IPS DF 4.7 (cell line): ENCODE measurements around the gene ITM2B.

Experiments used
- DNase-seq: peaks from one replicate; pipeline ENCODE4 v3.0.0-alpha.2; 2013; ENCODE audit warnings: low spot score; ENCODE audit errors: extremely low read depth

The ITM2B gene

GRCh38 chr13:48258430-48258829 lies 25.4 kb downstream of the ITM2B start:
- DNase-seq: no peak

DNA sequence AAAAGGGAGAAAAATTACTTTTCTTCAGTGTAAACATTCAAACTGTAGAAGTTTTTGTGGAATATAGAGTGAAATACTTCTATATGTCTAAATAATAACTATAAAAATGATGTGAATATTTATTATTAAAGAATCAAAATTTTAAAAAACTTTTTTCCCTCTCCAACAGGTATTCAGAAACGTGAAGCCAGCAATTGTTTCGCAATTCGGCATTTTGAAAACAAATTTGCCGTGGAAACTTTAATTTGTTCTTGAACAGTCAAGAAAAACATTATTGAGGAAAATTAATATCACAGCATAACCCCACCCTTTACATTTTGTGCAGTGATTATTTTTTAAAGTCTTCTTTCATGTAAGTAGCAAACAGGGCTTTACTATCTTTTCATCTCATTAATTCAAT lies 28.0 kb downstream of the ITM2B start:
- DNase-seq: no peak

DNA sequence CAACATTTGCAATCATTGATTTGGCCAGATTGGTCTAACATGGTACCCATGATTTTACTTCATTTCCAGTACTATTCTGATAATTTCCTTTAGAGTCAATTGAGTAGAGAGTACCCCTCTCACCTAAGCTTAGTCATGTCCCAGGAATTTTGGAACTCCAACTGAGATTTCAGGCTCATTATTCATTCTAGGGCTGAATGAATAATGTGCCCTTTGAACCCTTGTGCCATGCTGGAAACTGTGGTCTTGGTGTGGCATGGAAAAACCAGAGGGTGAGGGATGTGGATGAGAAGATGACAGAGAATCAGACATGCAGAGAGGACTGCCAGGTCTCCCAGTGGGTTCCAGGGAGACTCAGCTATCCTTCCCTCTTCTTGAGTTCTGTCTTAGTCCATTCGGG lies 30.2 kb downstream of the ITM2B start:
- DNase-seq: no peak

- DNase-seq: no peak
These were observed 31.1 kb downstream of the ITM2B start for GRCh38 chr13:48264058-48264457.

DNA sequence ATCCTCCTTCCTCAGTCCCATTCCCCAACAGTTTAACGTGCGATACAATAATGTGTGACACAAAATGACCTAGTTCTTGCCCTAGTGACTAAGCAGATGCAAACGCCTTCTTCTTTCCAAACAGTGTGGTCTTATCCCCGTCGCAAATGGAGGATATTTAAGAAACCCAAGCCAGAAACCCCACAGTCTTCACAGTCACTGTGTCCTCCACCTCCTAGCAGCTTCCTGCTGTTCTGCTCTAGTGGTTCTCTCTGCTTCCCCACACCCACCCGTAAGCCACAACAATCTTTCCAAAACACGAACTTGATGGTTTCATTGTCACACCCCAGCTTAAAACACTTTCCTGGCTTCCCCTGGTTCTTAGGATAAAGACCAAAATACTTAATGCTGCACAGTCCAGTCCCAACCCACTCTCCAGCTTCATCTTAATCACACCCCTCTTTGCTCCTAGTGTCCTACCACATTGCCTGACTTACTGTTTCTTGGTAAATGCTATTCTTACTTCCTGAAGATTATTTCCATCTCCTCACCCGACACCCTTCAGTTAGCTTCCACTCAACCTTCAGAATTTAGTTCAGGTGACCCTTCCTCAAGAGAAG lies 32.3 kb downstream of the ITM2B start:
- DNase-seq: no peak

GRCh38 chr13:48266150-48266549 lies 33.1 kb downstream of the ITM2B start:
- no peak for DNase-seq

- no peak for DNase-seq
These were observed 34.0 kb downstream of the ITM2B start for GRCh38 chr13:48266701-48267639.

GRCh38 chr13:48268019-48268418 lies 35.0 kb downstream of the ITM2B start:
- no peak for DNase-seq

- DNase-seq: no peak
These were observed 40.3 kb downstream of the ITM2B start for GRCh38 chr13:48273346-48273745.

DNA sequence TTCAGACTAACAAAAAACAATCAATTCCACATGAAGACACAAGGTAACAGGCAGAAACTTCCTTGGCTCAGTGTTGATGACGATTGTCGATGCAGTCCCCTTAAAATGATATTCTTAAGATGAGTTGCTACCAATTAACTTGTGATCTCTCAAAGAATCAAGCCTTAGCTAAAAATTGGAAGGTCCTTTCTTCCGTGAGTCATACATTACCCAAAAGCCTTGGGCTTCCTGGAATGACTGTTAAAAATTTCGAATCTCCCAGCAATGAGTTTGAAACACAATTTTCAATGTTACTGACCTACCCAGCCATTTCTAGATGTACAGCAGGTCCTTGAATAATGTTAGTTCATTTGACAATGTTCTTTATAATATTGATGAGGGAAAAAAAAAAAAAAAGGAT lies 42.5 kb downstream of the ITM2B start:
- no peak for DNase-seq

- DNase-seq: no peak
These were observed 45.8 kb downstream of the ITM2B start for GRCh38 chr13:48278806-48279205.

DNA sequence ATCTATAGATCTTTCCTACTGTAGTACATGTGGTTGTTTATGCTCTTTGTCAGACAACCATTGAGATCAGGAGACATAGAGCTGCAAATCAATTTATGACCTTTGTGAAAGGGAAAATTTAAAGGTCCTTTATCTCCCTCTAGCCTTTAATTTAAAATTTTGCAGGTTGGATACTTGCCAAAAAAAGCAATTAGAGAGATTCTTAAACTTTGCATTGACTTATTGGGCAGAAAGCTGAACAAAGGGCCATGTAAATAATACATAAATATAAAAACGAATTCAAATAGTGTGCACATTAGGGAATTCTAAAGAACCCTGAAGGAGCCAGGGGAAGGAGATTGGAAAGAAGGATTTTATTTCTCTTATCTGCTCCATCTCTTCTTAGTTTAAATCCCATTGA lies 48.5 kb downstream of the ITM2B start:
- no peak for DNase-seq

DNA sequence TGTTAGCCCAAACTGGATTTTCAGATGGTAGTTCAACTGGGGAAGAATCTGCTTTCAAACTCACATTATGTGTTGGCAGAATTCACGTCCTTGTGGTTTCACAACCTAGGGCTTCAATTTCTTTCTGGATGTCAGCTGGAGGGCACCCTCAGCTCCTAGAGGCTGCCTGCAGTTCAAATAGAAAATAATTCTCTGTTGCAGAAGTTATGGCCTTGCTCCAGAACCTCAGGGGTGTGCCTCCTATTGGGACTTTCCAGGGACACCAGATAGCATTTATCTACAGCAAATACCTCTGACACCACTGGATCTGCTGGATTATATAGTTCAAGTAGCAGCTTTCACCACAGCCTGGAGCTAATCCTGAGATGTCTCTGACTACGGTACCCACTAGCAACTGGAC lies 58.7 kb downstream of the ITM2B start:
- no peak for DNase-seq

DNA sequence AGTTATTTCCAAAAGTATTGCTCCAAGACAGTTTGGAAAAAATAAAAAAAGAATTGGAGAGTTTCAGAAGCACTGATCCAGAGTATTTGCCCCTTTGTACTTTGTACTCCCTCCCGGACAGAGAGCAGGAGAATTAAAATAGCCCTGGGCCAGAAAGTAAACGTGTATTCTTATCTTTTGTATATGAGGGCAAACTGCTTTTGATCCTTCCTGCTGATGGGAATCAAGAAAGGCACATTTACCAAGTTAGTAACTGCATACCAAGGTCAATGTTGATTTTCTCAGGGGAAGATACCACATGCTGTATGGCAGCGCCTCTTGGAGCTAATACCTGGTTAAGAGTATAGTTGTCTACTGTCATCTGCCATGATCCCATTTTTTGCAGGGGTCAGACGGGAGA lies 59.6 kb downstream of the ITM2B start:
- DNase-seq: no peak

DNA sequence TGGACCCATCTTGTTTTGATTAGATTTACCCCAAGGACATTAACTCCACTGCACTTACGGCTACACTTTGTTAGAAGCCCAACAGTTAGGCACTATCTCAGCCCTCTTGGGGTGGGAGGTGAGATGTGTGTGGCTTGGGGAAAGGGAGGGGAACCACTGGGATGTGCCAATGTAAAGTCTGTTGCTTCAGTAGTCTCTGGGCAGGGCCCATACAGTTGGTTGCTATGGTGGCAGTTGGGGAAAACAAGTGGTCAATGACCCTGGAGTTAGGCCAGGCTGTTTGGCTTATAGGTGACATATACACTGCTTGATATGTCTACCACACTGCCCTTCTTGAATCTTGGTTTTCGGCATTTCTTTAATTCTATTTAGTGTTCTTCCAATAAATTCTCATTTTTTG lies 61.6 kb downstream of the ITM2B start:
- DNase-seq: no peak

GRCh38 chr13:48295271-48295670 lies 62.3 kb downstream of the ITM2B start:
- DNase-seq: no peak

- no peak for DNase-seq
These were observed 63.5 kb downstream of the ITM2B start for GRCh38 chr13:48296528-48296927.

- no peak for DNase-seq
These were observed 64.3 kb downstream of the ITM2B start for GRCh38 chr13:48297131-48297786.

DNA sequence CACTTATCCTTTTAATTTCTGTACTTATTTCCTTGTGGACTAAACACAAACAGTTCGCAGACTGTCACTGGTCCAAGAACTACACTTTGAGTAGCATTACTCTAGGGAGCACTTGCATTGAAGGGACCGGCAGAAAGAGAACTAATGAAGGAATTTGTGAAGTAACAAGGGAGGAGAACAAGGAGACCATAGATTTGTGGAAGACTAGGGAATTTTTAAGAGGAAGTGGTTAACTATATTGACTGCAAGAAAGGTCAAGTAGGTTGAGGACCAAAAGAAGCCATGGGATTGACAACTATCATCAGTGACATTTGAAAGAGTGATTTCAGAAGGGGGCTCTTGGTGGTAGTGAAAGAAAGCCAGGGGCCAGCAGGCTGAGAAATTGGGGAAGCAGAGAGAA lies 66.6 kb downstream of the ITM2B start:
- no peak for DNase-seq

DNA sequence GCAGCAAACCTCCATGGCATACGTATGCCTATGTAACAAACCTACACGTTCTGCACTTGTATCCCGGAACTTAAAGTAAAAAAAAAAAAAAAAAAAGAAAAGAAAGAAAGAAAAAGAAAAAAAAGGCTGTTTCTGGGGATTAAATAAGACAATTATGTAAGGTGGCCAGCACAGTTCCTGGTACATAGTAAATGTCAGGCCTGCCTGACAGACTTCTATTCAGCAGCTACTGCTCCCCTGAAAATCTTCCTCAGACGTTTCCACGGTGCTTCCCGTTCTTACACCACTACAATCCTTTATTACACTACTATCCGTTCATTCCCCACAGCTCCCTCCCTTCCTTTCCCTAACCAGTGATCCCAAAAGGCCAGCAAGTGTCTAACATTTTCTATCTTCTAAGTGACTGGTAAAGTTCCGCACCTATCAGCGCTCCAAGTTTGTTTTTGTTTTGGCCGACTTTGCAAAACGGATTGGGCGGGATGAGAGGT lies 69.9 kb downstream of the ITM2B start:
- DNase-seq: no peak

- DNase-seq: peak; percentile 16
These were observed 70.5 kb downstream of the ITM2B start, which contains the start of gene RB1 for GRCh38 chr13:48303359-48304142. Gene RB1, plus strand, starts transcription at chr13:48303751. Its CDS starts 162 bp downstream, at chr13:48303913.
